Suprapubic skin (tissue), 4 donors: ENCODE measurements around the gene COPA.

Experiments used
- CTCF ChIP-seq, 2 donors: fragments of 200-600 bp in 1 of 2; fragments of 450-650 bp in 1 of 2; sonication (generic) in 1 of 2; IDR thresholded peaks; one replicate each; pipeline ENCODE4 v1.5.1; 2016 to 2019; ENCODE audit warnings: antibody characterized with exemption in 2 of 2, mild to moderate bottlenecking in 1 of 2, moderate library complexity in 1 of 2
- EP300 ChIP-seq: sonication (generic); formaldehyde crosslinking; IDR thresholded peaks from one replicate; pipeline ENCODE4 v1.6.1; 2017; ENCODE audit warnings: antibody characterized with exemption
- POLR2A ChIP-seq, 2 donors: fragments of 450-650 bp; IDR thresholded peaks; one replicate each; pipeline ENCODE4 v1.6.1; 2017; ENCODE audit warnings: antibody characterized with exemption in 2 of 2, mild to moderate bottlenecking in 2 of 2, moderate library complexity in 2 of 2
- POLR2AphosphoS5 ChIP-seq, 3 donors: sonication (generic); formaldehyde crosslinking; IDR thresholded peaks; one replicate each; pipeline ENCODE4 v1.6.1; 2017; ENCODE audit warnings: antibody characterized with exemption in 3 of 3

GRCh38 chr1:160358073-160358472, 15.0 kb upstream of the COPA start:
- no peak for TF ChIP-seq CTCF (IDR thresholded peaks at IDR 0.05)
- TF ChIP-seq EP300: no peak
- no peak for TF ChIP-seq POLR2A (IDR thresholded peaks at IDR 0.05)
- TF ChIP-seq POLR2AphosphoS5 (IDR thresholded peaks at IDR 0.05): no peak
